Measurements from ENCODE around the gene GRM1.

GRM1 gene

DNA sequence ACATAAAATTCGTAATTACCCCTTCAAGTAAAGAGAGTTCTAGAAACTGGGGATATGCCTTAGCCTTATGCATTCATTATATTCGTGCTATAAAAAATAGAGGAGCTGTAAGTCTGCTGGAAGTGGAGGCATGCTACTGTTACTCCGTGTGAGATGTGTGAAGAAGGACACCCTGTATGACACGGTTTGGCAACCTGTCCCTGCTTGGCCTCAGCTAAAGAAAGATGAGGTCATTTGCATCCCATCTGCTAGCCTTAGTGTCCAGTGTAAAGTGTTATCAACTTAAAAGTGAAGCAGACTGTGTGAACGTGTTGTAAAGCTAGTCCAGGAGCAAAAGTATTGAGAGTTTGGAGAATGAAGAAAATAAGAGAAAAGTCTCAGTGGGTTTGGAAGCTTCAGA is 379.7 kb downstream of the GRM1 start:
- no peak overlapping the region for H3K4me3 ChIP-seq (ENCODE audit: low read depth, low read length)
- no peaks in the 10 kb centered on the region for H3K9me3 ChIP-seq (ENCODE audit: control insufficient read depth, insufficient read depth, low read depth, low read length)
- no peak overlapping the region for H3K9ac ChIP-seq (ENCODE audit: low read length)
- no peaks in the 10 kb centered on the region for H3K4me1 ChIP-seq (ENCODE audit: control insufficient read depth, insufficient read depth, low read length)
- no peaks in the 10 kb centered on the region for H3K36me3 ChIP-seq (ENCODE audit: control insufficient read depth, insufficient read depth, low read length)
- H3K27ac ChIP-seq (ENCODE audit: low read depth, low read length): no peak overlapping the region
- no peaks in the 10 kb centered on the region for H3K27me3 ChIP-seq (ENCODE audit: control insufficient read depth, insufficient read depth, low read length)

DNA sequence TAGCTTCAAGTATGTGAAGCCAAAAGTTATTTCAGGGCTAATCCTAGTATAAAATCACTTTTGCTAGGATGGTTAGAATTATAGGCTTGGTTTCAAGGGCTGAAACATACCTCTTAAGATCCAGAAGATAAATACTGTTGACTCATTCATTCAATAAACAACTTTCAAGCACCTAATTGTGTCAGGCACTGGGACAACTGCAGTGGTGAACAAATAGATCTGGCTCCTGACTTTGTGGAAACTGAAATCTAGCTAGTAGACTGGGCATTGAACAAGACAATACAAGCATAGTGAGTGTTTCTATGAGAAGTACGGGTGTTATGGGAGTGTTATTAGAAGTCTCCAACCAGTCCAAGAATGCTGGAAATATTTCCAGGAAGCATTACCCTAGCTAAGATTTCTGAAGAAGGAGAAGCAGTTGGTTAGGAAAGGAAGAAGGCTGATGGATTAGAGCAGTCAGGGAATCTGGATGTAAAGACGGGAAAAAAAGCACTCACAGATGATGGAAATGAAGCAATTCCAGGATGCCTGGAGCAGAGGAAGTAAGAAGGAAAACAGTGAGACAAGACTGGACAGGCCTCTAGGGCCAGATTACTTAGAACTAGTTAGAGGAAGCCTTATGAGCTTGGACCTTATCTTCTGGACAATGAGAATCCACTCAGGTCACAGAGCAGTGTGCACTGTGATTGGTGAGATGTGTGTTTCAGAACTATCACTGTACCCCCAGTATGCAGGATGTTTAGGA is 382.2 kb downstream of the GRM1 start:
- H3K27me3 ChIP-seq (ENCODE audit: control insufficient read depth, insufficient read depth, low read length): no peaks in the 10 kb centered on the region
- no peak overlapping the region for H3K27ac ChIP-seq (ENCODE audit: low read depth, low read length)
- H3K4me3 ChIP-seq (ENCODE audit: low read depth, low read length): no peak overlapping the region
- H3K9ac ChIP-seq (ENCODE audit: low read length): no peak overlapping the region
- no peaks in the 10 kb centered on the region for H3K9me3 ChIP-seq (ENCODE audit: control insufficient read depth, insufficient read depth, low read depth, low read length)
- no peaks in the 10 kb centered on the region for H3K4me1 ChIP-seq (ENCODE audit: control insufficient read depth, insufficient read depth, low read length)
- H3K36me3 ChIP-seq (ENCODE audit: control insufficient read depth, insufficient read depth, low read length): no peaks in the 10 kb centered on the region

DNA sequence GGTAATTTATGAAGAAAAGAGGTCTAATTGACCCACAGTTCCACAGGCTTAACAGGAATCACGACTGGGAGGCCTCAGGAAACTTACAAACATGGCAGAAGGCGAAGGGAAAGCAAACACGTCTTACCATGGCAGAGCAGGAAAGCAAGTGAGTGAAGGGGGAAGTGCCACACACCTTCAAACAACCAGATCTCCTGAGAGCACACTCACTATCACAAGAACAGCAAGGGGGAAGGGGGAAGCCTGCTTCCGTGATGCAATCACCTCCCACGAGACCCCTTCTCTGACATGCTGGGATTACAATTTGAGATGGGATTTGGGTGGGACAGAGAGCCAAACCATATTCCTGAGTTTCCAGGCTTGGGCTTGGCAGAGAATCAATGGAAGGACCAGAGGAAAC is 390.7 kb downstream of the GRM1 start:
- H3K4me3 ChIP-seq (ENCODE audit: low read depth, low read length): no peak overlapping the region

DNA sequence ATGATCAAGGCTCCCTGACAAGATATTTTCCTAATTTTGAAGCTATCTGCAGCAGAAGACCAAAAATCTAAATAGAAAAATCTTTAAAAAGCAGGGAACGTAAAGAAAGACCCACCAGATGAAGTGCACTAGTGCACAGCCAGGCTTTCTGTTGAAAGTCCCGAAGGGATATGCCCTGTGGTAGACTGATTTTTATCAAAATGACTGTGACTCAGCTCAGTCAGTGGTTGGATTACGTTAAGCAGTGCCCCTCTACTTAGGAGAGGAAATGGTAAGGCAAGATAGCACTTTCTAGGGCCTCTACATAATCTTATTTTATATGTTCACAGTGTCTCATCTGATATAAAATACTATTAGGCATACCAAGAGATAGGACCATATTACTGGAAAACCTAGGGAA is 391.4 kb downstream of the GRM1 start:
- Histone ChIP-seq H3K9me3 (ENCODE audit: control insufficient read depth, insufficient read depth, low read depth, low read length) (no peaks in the 10 kb centered on the region), H3K36me3 (ENCODE audit: control insufficient read depth, insufficient read depth, low read length) (no peaks in the 10 kb centered on the region), H3K27ac (ENCODE audit: low read depth, low read length) (no peak overlapping the region), H3K27me3 (ENCODE audit: control insufficient read depth, insufficient read depth, low read length) (no peaks in the 10 kb centered on the region), H3K4me3 (ENCODE audit: low read depth, low read length) (no peak overlapping the region), H3K4me1 (ENCODE audit: control insufficient read depth, insufficient read depth, low read length) (no peaks in the 10 kb centered on the region), H3K9ac (ENCODE audit: low read length) (no peak overlapping the region)

More for the DNA sequence above, 390.7 kb downstream of the GRM1 start:
- no peaks in the 10 kb centered on the region for H3K9me3 ChIP-seq (ENCODE audit: control insufficient read depth, insufficient read depth, low read depth, low read length)
- no peaks in the 10 kb centered on the region for H3K4me1 ChIP-seq (ENCODE audit: control insufficient read depth, insufficient read depth, low read length)
- no peak overlapping the region for H3K9ac ChIP-seq (ENCODE audit: low read length)
- no peak overlapping the region for H3K27ac ChIP-seq (ENCODE audit: low read depth, low read length)
- H3K36me3 ChIP-seq (ENCODE audit: control insufficient read depth, insufficient read depth, low read length): no peaks in the 10 kb centered on the region
- H3K27me3 ChIP-seq (ENCODE audit: control insufficient read depth, insufficient read depth, low read length): no peaks in the 10 kb centered on the region

DNA sequence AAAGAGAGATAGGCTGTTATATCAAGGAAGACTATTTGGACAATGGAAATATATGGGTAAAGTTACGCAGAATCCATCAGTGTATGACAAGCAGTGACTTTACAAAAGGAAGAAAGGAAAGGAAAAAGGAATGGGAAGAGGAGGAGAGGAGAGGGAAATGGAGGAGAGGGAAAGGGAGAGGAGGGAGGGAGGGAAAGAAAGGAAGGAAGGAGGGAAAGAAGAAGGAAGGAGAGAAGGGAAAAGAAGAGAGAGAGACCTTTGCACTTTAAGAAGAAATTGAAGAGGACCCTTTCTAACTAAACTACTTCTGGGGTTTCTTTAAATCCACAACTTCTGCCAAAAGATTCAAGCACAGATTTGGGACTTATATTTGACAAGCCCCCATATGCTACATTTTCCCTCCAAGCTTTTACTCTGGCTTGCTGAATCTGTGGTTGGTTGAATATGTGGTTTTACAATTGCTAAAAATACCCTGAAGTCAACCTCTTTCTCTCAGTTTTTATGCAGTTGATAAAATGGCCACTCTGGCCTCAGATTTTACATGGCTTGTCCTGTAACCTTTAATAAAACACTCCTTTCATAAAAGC is 394.0 kb downstream of the GRM1 start:
- Histone ChIP-seq H3K27me3 (ENCODE audit: control insufficient read depth, insufficient read depth, low read length) (no peaks in the 10 kb centered on the region), H3K9ac (ENCODE audit: low read length) (no peak overlapping the region), H3K27ac (ENCODE audit: low read depth, low read length) (no peak overlapping the region), H3K9me3 (ENCODE audit: control insufficient read depth, insufficient read depth, low read depth, low read length) (no peaks in the 10 kb centered on the region), H3K4me3 (ENCODE audit: low read depth, low read length) (no peak overlapping the region), H3K36me3 (ENCODE audit: control insufficient read depth, insufficient read depth, low read length) (no peaks in the 10 kb centered on the region), H3K4me1 (ENCODE audit: control insufficient read depth, insufficient read depth, low read length) (no peaks in the 10 kb centered on the region)

DNA sequence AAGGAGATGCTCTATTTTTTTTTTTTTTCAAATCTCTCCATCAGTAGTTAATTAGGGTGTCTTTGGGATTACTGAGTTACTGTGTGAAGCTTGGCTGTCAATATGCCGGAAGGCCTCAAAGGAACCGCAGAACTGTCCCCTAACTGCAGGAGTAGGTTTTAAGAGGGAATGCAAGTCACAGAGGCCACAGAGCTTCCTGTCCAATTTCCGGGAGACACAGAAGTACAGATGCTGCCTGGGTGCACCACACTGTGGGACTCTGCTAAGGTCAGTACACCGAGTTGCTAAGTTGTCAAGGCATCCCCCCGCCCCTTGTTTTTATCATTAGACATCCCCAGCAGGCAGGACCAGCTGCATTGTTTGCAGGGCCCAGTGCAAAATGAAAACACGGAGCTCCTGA is 394.6 kb downstream of the GRM1 start:
- Histone ChIP-seq H3K4me3 (ENCODE audit: low read depth, low read length) (no peak overlapping the region), H3K27me3 (ENCODE audit: control insufficient read depth, insufficient read depth, low read length) (no peaks in the 10 kb centered on the region), H3K9me3 (ENCODE audit: control insufficient read depth, insufficient read depth, low read depth, low read length) (no peaks in the 10 kb centered on the region), H3K36me3 (ENCODE audit: control insufficient read depth, insufficient read depth, low read length) (no peaks in the 10 kb centered on the region), H3K9ac (ENCODE audit: low read length) (no peak overlapping the region), H3K27ac (ENCODE audit: low read depth, low read length) (no peak overlapping the region), H3K4me1 (ENCODE audit: control insufficient read depth, insufficient read depth, low read length) (no peaks in the 10 kb centered on the region)

DNA sequence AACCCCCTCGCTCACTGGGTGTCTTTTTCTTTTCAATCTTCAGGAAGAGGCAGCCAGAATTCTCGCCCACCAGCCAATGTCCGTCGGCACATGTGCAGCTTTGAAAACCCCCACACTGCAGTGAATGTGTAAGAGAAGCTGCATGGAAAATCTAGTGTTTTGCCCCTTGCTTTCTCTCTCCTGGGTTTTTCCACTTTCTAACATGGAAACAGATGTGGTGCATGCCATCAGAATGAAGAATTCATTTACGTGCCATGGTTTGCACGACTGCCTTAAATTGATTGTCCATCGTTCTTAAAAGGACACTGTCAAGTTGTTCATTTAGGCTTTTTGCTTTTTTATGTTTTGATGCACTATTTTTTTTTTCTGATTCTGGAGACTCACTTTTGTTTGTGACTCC is 397.7 kb downstream of the GRM1 start:
- Histone ChIP-seq H3K9me3 (ENCODE audit: control insufficient read depth, insufficient read depth, low read depth, low read length) (no peaks in the 10 kb centered on the region), H3K4me1 (ENCODE audit: control insufficient read depth, insufficient read depth, low read length) (0 out of 2 replicates have a peak, but pooled peaks cover 5% of the 10 kb centered on the region), H3K27me3 (ENCODE audit: control insufficient read depth, insufficient read depth, low read length) (no peaks in the 10 kb centered on the region), H3K27ac (ENCODE audit: low read depth, low read length) (no peak overlapping the region), H3K9ac (ENCODE audit: low read length) (no peak overlapping the region), H3K4me3 (ENCODE audit: low read depth, low read length) (no peak overlapping the region), H3K36me3 (ENCODE audit: control insufficient read depth, insufficient read depth, low read length) (no peaks in the 10 kb centered on the region)

DNA sequence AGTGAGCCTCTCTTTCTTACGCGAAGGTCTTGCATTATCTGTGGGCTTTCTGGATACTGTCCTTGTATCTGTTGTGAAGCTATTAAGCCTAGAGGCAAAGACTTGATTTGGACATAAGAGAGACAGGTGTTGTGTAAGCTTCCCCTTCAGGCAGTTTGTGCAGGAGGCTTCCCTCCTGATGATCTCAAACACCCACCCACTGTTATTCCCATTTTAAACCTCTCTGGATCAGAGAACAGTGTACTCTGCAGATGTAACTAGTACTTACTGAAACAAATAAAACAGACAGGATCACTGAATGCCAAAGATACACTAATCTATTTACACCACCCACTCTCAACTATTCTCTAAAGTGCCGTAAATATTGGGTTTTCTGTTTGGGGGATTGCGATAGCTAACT is 401.0 kb downstream of the GRM1 start:
- Histone ChIP-seq H3K27ac (ENCODE audit: low read depth, low read length) (no peak overlapping the region), H3K9ac (ENCODE audit: low read length) (no peak overlapping the region), H3K4me3 (ENCODE audit: low read depth, low read length) (no peak overlapping the region), H3K9me3 (ENCODE audit: control insufficient read depth, insufficient read depth, low read depth, low read length) (no peaks in the 10 kb centered on the region), H3K4me1 (ENCODE audit: control insufficient read depth, insufficient read depth, low read length) (0 out of 2 replicates have a peak, but pooled peaks cover 5% of the 10 kb centered on the region), H3K36me3 (ENCODE audit: control insufficient read depth, insufficient read depth, low read length) (no peaks in the 10 kb centered on the region), H3K27me3 (ENCODE audit: control insufficient read depth, insufficient read depth, low read length) (peaks cover 18% of the 10 kb centered on the region)

DNA sequence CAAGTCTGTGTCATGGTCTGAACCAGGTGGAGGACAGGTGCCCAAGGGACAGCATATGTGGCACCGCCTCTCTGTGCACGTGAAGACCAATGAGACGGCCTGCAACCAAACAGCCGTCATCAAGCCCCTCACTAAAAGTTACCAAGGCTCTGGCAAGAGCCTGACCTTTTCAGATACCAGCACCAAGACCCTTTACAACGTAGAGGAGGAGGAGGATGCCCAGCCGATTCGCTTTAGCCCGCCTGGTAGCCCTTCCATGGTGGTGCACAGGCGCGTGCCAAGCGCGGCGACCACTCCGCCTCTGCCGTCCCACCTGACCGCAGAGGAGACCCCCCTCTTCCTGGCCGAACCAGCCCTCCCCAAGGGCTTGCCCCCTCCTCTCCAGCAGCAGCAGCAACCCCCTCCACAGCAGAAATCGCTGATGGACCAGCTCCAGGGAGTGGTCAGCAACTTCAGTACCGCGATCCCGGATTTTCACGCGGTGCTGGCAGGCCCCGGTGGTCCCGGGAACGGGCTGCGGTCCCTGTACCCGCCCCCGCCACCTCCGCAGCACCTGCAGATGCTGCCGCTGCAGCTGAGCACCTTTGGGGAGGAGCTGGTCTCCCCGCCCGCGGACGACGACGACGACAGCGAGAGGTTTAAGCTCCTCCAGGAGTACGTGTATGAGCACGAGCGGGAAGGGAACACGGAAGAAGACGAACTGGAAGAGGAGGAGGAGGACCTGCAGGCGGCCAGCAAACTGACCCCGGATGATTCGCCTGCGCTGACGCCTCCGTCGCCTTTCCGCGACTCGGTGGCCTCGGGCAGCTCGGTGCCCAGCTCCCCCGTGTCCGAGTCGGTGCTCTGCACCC is 405.2 kb downstream of the GRM1 start:
- Histone ChIP-seq H3K4me1 (ENCODE audit: control insufficient read depth, insufficient read depth, low read length) (0 out of 2 replicates have a peak, but pooled peaks cover 5% of the 10 kb centered on the region), H3K27me3 (ENCODE audit: control insufficient read depth, insufficient read depth, low read length) (peaks cover 29% of the 10 kb centered on the region), H3K36me3 (ENCODE audit: control insufficient read depth, insufficient read depth, low read length) (no peaks in the 10 kb centered on the region), H3K9me3 (ENCODE audit: control insufficient read depth, insufficient read depth, low read depth, low read length) (no peaks in the 10 kb centered on the region), H3K9ac (ENCODE audit: low read length) (no peak overlapping the region), H3K27ac (ENCODE audit: low read depth, low read length) (no peak overlapping the region), H3K4me3 (ENCODE audit: low read depth, low read length) (peak overlapping the region; percentile 67)

DNA sequence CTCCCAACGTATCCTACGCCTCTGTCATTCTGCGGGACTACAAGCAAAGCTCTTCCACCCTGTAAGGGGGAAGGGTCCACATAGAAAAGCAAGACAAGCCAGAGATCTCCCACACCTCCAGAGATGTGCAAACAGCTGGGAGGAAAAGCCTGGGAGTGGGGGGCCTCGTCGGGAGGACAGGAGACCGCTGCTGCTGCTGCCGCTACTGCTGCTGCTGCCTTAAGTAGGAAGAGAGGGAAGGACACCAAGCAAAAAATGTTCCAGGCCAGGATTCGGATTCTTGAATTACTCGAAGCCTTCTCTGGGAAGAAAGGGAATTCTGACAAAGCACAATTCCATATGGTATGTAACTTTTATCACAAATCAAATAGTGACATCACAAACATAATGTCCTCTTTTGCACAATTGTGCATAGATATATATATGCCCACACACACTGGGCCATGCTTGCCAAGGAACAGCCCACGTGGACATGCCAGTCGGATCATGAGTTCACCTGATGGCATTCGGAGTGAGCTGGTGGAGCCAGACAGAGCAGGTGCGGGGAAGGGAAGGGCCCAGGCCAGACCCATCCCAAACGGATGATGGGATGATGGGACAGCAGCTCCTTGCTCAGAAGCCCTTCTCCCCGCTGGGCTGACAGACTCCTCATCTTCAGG is 406.0 kb downstream of the GRM1 start:
- H3K4me3 ChIP-seq (ENCODE audit: low read depth, low read length): peak overlapping the region; percentile 67
- no peak overlapping the region for H3K9ac ChIP-seq (ENCODE audit: low read length)
- no peaks in the 10 kb centered on the region for H3K36me3 ChIP-seq (ENCODE audit: control insufficient read depth, insufficient read depth, low read length)
- H3K27me3 ChIP-seq (ENCODE audit: control insufficient read depth, insufficient read depth, low read length): peaks cover 29% of the 10 kb centered on the region
- no peak overlapping the region for H3K27ac ChIP-seq (ENCODE audit: low read depth, low read length)
- H3K4me1 ChIP-seq (ENCODE audit: control insufficient read depth, insufficient read depth, low read length): no peaks in the 10 kb centered on the region
- H3K9me3 ChIP-seq (ENCODE audit: control insufficient read depth, insufficient read depth, low read depth, low read length): no peaks in the 10 kb centered on the region
